Measurements from ENCODE around the gene TFAP2A. TPM values are rescaled to one million over a fixed set of nuclear protein-coding genes. Genes with fewer than 3 reads are reported as not detected.

TFAP2A gene
- total RNA-seq, 1 donor from 2014 or later: 0.39 TPM

GRCh38 chr6:10351791-10352190, 63.1 kb downstream of the TFAP2A start:
- H3F3A ChIP-seq (ENCODE audit: low read depth): no peaks in the 10 kb centered on the region
- H3K9ac ChIP-seq: no peak overlapping the region
- Mint-ChIP-seq H3K27ac (no peak overlapping the region), H3K9me3 (no peaks in the 10 kb centered on the region), H3K4me1 (no peaks in the 10 kb centered on the region), H3K27me3 (ENCODE audit: insufficient read depth, low read depth) (peaks cover 7% of the 10 kb centered on the region), H3K36me3 (no peaks in the 10 kb centered on the region), H3K4me3 (no peak overlapping the region)
- TF ChIP-seq EZH2phosphoT487 (IDR thresholded peaks at IDR 0.05): no peak
- no peak for TF ChIP-seq CTCF (IDR thresholded peaks at IDR 0.05)
- no peak for TF ChIP-seq EZH2 (IDR thresholded peaks at IDR 0.05)
- H4K20me1 ChIP-seq (ENCODE audit: low read depth): no peaks in the 10 kb centered on the region
- no peak for DNase-seq (ENCODE audit: low spot score)
- no peak overlapping the region for H3K27ac ChIP-seq
- H3K79me2 ChIP-seq (ENCODE audit: low read depth): no peaks in the 10 kb centered on the region
- H3K9me3 ChIP-seq (ENCODE audit: low read depth): no peaks in the 10 kb centered on the region
- no peak overlapping the region for H3K4me3 ChIP-seq
- no peak overlapping the region for H2AFZ ChIP-seq (replicated peaks)
- H3K4me1 ChIP-seq: no peaks in the 10 kb centered on the region
- no peaks in the 10 kb centered on the region for H3K36me3 ChIP-seq
- H3K4me2 ChIP-seq: no peak overlapping the region
- H3K27me3 ChIP-seq: no peaks in the 10 kb centered on the region

- no peak for DNase-seq (ENCODE audit: low spot score)
- H3K4me3 Mint-ChIP-seq: no peak overlapping the region
- H3K4me1 ChIP-seq: no peaks in the 10 kb centered on the region
- no peak overlapping the region for H3K4me3 ChIP-seq
- H3K4me1 Mint-ChIP-seq: no peaks in the 10 kb centered on the region
- no peak overlapping the region for H3K9ac ChIP-seq
- TF ChIP-seq EZH2phosphoT487 (IDR thresholded peaks at IDR 0.05): no peak
- TF ChIP-seq CTCF (IDR thresholded peaks at IDR 0.05): no peak
- TF ChIP-seq EZH2 (IDR thresholded peaks at IDR 0.05): no peak
- H3K27ac Mint-ChIP-seq: no peak overlapping the region
- no peaks in the 10 kb centered on the region for H4K20me1 ChIP-seq (ENCODE audit: low read depth)
- H3K36me3 ChIP-seq: no peaks in the 10 kb centered on the region
- H3F3A ChIP-seq (ENCODE audit: low read depth): no peaks in the 10 kb centered on the region
- no peaks in the 10 kb centered on the region for H3K79me2 ChIP-seq (ENCODE audit: low read depth)
- peaks cover 7% of the 10 kb centered on the region for H3K27me3 Mint-ChIP-seq (ENCODE audit: insufficient read depth, low read depth)
- H3K9me3 ChIP-seq (ENCODE audit: low read depth): no peaks in the 10 kb centered on the region
- H3K36me3 Mint-ChIP-seq: no peaks in the 10 kb centered on the region
- no peak overlapping the region for H3K4me2 ChIP-seq
- no peak overlapping the region for H3K27ac ChIP-seq
- H3K9me3 Mint-ChIP-seq: no peaks in the 10 kb centered on the region
- no peaks in the 10 kb centered on the region for H3K27me3 ChIP-seq
- H2AFZ ChIP-seq (replicated peaks): no peak overlapping the region
Observed at GRCh38 chr6:10350720-10351119, 64.2 kb downstream of the TFAP2A start.

GRCh38 chr6:10347561-10348327, 67.1 kb downstream of the TFAP2A start:
- Histone ChIP-seq H3K36me3 (no peaks in the 10 kb centered on the region), H3K79me2 (ENCODE audit: low read depth) (no peaks in the 10 kb centered on the region), H3K9ac (no peak overlapping the region), H3K4me2 (no peak overlapping the region), H3K27ac (no peak overlapping the region), H3K27me3 (no peaks in the 10 kb centered on the region), H2AFZ (replicated peaks) (no peak overlapping the region), H3K4me1 (no peaks in the 10 kb centered on the region), H4K20me1 (ENCODE audit: low read depth) (no peaks in the 10 kb centered on the region), H3F3A (ENCODE audit: low read depth) (no peaks in the 10 kb centered on the region), H3K4me3 (no peak overlapping the region), H3K9me3 (ENCODE audit: low read depth) (no peaks in the 10 kb centered on the region)
- no peaks in the 10 kb centered on the region for H3K9me3 Mint-ChIP-seq
- TF ChIP-seq CTCF (IDR thresholded peaks at IDR 0.05) (no peak), EZH2phosphoT487 (IDR thresholded peaks at IDR 0.05) (no peak), EZH2 (IDR thresholded peaks at IDR 0.05) (no peak)
- DNase-seq (ENCODE audit: low spot score): no peak
- peaks cover 5% of the 10 kb centered on the region for H3K27me3 Mint-ChIP-seq (ENCODE audit: insufficient read depth, low read depth)
- H3K27ac Mint-ChIP-seq: no peak overlapping the region
- no peaks in the 10 kb centered on the region for H3K4me1 Mint-ChIP-seq
- H3K36me3 Mint-ChIP-seq: no peaks in the 10 kb centered on the region
- no peak overlapping the region for H3K4me3 Mint-ChIP-seq

Small RNA genes within 50 kb of the gene (microRNA-seq; reads per million reads assigned to microRNA genes)
- gene MIR5689: not detected

Small RNA genes within 50 kb of the gene (small RNA-seq; reads per million reads assigned to genes)
- gene MIR5689: not detected

Other genes starting within 250 kb of the TFAP2A start
- 34.7 and 48.4 TPM in 2 replicates for gene GCNT2, start 106.3 kb upstream of the TFAP2A start, total RNA-seq (ENCODE audit: low replicate concordance)

Measured in neural progenitor cell (in vitro differentiated cells).